HEK293 (cell line): Measurements from ENCODE around the gene BATF3.

Experiments used
- IKZF3 ChIP-seq: fragments of 450-650 bp; IDR thresholded peaks from 2 replicates; pipeline ENCODE4 v1.5.0; 2018; ENCODE audit warnings: missing biosample characterization, mild to moderate bottlenecking, missing genetic modification characterization, moderate library complexity
- MEIS1 ChIP-seq: sonication (generic); formaldehyde crosslinking; IDR thresholded peaks from 2 replicates; pipeline ENCODE4 v1.8.1; 2022; ENCODE audit warnings: missing genetic modification reagents, mild to moderate bottlenecking, borderline replicate concordance
- PATZ1 ChIP-seq: fragments of 450-650 bp; formaldehyde crosslinking; IDR thresholded peaks from 2 replicates; pipeline ENCODE4 v1.5.1; 2016; ENCODE audit warnings: missing biosample characterization, missing genetic modification characterization
- PRDM10 ChIP-seq: fragments of 450-650 bp; formaldehyde crosslinking; IDR thresholded peaks from 2 replicates; pipeline ENCODE4 v1.5.1; 2016; ENCODE audit warnings: missing biosample characterization, missing genetic modification characterization
- REST ChIP-seq: fragments of 450-650 bp; formaldehyde crosslinking; IDR thresholded peaks from 2 replicates; pipeline ENCODE4 v1.5.1; 2016; ENCODE audit warnings: missing biosample characterization, missing genetic modification characterization
- SP2 ChIP-seq: fragments of 450-650 bp; formaldehyde crosslinking; IDR thresholded peaks from 2 replicates; pipeline ENCODE4 v1.5.1; 2016; ENCODE audit warnings: missing biosample characterization, missing genetic modification characterization
- YY2 ChIP-seq: fragments of 450-650 bp; formaldehyde crosslinking; IDR thresholded peaks from 2 replicates; pipeline ENCODE4 v1.5.1; 2016; ENCODE audit warnings: missing biosample characterization, missing genetic modification characterization
- ZBTB6 ChIP-seq: fragments of 450-650 bp; formaldehyde crosslinking; IDR thresholded peaks from 2 replicates; pipeline ENCODE4 v1.5.1; 2017; ENCODE audit warnings: missing biosample characterization, missing genetic modification characterization
- ZNF133 ChIP-seq: fragments of 450-650 bp; formaldehyde crosslinking; IDR thresholded peaks from 2 replicates; pipeline ENCODE4 v1.5.1; 2016; ENCODE audit warnings: missing biosample characterization, missing genetic modification characterization
- ZNF146 ChIP-seq: fragments of 450-650 bp; formaldehyde crosslinking; IDR thresholded peaks from 2 replicates; pipeline ENCODE4 v1.5.1; 2016; ENCODE audit warnings: missing biosample characterization, missing genetic modification characterization
- ZNF223 ChIP-seq: fragments of 450-650 bp; formaldehyde crosslinking; IDR thresholded peaks from 2 replicates; pipeline ENCODE4 v1.5.1; 2016; ENCODE audit warnings: missing biosample characterization, missing genetic modification characterization
- ZNF335 ChIP-seq: fragments of 450-650 bp; formaldehyde crosslinking; conservative IDR thresholded peaks from 2 replicates; pipeline ENCODE4 v1.5.1; 2016; ENCODE audit warnings: missing biosample characterization, missing genetic modification characterization
- ZNF404 ChIP-seq: fragments of 450-650 bp; formaldehyde crosslinking; IDR thresholded peaks from 2 replicates; pipeline ENCODE4 v1.5.1; 2017; ENCODE audit warnings: missing biosample characterization, missing genetic modification characterization
- ZNF423 ChIP-seq: fragments of 450-650 bp; formaldehyde crosslinking; IDR thresholded peaks from 2 replicates; pipeline ENCODE4 v1.5.1; 2016; ENCODE audit warnings: missing biosample characterization, missing genetic modification characterization
- ZNF426 ChIP-seq: fragments of 450-650 bp; formaldehyde crosslinking; IDR thresholded peaks from 2 replicates; pipeline ENCODE4 v1.5.1; 2017; ENCODE audit warnings: missing biosample characterization, missing genetic modification characterization, mild to moderate bottlenecking, inconsistent platforms, moderate library complexity
- ZNF596 ChIP-seq: fragments of 450-650 bp; IDR thresholded peaks from 2 replicates; pipeline ENCODE4 v1.5.0; 2018; ENCODE audit warnings: missing biosample characterization, mild to moderate bottlenecking, missing genetic modification characterization, moderate library complexity
- ZNF664 ChIP-seq: fragments of 450-650 bp; formaldehyde crosslinking; IDR thresholded peaks from 2 replicates; pipeline ENCODE4 v1.5.1; 2016; ENCODE audit warnings: missing biosample characterization, missing genetic modification characterization
- ZNF701 ChIP-seq: fragments of 450-650 bp; formaldehyde crosslinking; IDR thresholded peaks from 2 replicates; pipeline ENCODE4 v1.5.1; 2016; ENCODE audit warnings: missing biosample characterization, missing genetic modification characterization
- ZXDB ChIP-seq: fragments of 450-650 bp; formaldehyde crosslinking; IDR thresholded peaks from 2 replicates; pipeline ENCODE4 v1.5.1; 2016; ENCODE audit warnings: missing biosample characterization, missing genetic modification characterization
- TF ChIP-seq, protein P1 (sequence below): fragments of 450-650 bp; formaldehyde crosslinking; IDR thresholded peaks from 2 replicates; pipeline ENCODE4; 2016; ENCODE audit warnings: missing biosample characterization, missing genetic modification characterization
- TF ChIP-seq, protein P2 (sequence below): fragments of 450-650 bp; formaldehyde crosslinking; conservative IDR thresholded peaks from 2 replicates; pipeline ENCODE4 v1.5.1; 2016; ENCODE audit warnings: low read depth, missing biosample characterization, missing genetic modification characterization
- TF ChIP-seq, protein P3 (sequence below): fragments of 450-650 bp; formaldehyde crosslinking; IDR thresholded peaks from 2 replicates; pipeline ENCODE4 v1.5.0; 2017; ENCODE audit warnings: missing biosample characterization, missing genetic modification characterization, borderline replicate concordance

The BATF3 gene

DNA sequence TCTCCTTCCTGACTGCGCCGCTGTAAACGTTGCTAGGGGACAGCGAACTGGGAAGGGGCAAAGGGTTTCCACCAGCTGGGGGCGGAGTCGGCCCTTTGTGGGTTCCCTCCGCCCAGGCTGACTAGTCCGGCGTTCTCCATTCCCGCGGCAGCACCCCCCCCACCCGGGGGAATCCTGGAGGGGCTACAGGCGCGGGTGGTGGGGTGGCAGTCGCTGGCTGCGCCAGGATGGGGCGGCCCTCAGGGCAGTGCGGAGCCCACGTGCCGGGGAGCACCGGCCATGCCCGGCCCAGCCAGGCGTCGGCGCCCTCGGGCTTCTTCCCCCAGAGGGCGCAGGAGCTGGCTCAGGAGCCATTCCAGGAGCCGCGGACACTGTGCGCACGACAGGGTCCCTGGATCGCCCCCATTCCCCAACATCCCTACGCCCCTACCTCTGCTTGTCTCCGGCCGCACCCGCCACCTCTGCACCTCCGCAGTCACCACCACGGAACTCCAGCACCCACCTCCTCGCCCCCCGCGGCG lies 476 bp downstream of the BATF3 start (continued):
- TF ChIP-seq ZNF404 (tag by site-specific recombination): no peak
- TF ChIP-seq, protein P1, sequence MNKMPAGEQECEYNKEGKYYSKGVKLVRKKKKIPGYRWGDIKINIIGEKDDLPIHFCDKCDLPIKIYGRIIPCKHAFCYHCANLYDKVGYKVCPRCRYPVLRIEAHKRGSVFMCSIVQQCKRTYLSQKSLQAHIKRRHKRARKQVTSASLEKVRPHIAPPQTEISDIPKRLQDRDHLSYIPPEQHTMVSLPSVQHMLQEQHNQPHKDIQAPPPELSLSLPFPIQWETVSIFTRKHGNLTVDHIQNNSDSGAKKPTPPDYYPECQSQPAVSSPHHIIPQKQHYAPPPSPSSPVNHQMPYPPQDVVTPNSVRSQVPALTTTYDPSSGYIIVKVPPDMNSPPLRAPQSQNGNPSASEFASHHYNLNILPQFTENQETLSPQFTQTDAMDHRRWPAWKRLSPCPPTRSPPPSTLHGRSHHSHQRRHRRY (tag by site-specific recombination): no peak
- peak; percentile 83 for TF ChIP-seq IKZF3 (tag by site-specific recombination)
- TF ChIP-seq ZXDB: peak; percentile 84
- TF ChIP-seq PATZ1 (tag by site-specific recombination): peak; percentile 96
- peak; percentile 37; the same call in 1 of the 2 replicates for TF ChIP-seq ZNF133 (tag by site-specific recombination)
- TF ChIP-seq ZNF701 (tag by site-specific recombination): no peak
- TF ChIP-seq ZNF223 (tag by site-specific recombination): peak; percentile 33; the same call in 1 of the 2 replicates
- no peak for TF ChIP-seq MEIS1 (CRISPR knock-in tag)
- TF ChIP-seq SP2 (tag by site-specific recombination): 0 out of 2 replicates have a peak, but pooled peaks have one; percentile 21
- TF ChIP-seq, protein P2, sequence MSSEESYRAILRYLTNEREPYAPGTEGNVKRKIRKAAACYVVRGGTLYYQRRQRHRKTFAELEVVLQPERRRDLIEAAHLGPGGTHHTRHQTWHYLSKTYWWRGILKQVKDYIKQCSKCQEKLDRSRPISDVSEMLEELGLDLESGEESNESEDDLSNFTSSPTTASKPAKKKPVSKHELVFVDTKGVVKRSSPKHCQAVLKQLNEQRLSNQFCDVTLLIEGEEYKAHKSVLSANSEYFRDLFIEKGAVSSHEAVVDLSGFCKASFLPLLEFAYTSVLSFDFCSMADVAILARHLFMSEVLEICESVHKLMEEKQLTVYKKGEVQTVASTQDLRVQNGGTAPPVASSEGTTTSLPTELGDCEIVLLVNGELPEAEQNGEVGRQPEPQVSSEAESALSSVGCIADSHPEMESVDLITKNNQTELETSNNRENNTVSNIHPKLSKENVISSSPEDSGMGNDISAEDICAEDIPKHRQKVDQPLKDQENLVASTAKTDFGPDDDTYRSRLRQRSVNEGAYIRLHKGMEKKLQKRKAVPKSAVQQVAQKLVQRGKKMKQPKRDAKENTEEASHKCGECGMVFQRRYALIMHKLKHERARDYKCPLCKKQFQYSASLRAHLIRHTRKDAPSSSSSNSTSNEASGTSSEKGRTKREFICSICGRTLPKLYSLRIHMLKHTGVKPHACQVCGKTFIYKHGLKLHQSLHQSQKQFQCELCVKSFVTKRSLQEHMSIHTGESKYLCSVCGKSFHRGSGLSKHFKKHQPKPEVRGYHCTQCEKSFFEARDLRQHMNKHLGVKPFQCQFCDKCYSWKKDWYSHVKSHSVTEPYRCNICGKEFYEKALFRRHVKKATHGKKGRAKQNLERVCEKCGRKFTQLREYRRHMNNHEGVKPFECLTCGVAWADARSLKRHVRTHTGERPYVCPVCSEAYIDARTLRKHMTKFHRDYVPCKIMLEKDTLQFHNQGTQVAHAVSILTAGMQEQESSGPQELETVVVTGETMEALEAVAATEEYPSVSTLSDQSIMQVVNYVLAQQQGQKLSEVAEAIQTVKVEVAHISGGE (tag by site-specific recombination): no peak
- TF ChIP-seq REST (tag by site-specific recombination): 0 out of 2 replicates have a peak, but pooled peaks have one; percentile 45
- peak; percentile 54 for TF ChIP-seq PRDM10
- peak; percentile 76 for TF ChIP-seq YY2 (tag by site-specific recombination)
- TF ChIP-seq ZNF423 (tag by site-specific recombination): peak; percentile 91
- no peak for TF ChIP-seq ZNF664 (tag by site-specific recombination)
- TF ChIP-seq ZNF596 (tag by site-specific recombination): no peak
- TF ChIP-seq ZNF426 (tag by site-specific recombination): no peak
- TF ChIP-seq, protein P3, sequence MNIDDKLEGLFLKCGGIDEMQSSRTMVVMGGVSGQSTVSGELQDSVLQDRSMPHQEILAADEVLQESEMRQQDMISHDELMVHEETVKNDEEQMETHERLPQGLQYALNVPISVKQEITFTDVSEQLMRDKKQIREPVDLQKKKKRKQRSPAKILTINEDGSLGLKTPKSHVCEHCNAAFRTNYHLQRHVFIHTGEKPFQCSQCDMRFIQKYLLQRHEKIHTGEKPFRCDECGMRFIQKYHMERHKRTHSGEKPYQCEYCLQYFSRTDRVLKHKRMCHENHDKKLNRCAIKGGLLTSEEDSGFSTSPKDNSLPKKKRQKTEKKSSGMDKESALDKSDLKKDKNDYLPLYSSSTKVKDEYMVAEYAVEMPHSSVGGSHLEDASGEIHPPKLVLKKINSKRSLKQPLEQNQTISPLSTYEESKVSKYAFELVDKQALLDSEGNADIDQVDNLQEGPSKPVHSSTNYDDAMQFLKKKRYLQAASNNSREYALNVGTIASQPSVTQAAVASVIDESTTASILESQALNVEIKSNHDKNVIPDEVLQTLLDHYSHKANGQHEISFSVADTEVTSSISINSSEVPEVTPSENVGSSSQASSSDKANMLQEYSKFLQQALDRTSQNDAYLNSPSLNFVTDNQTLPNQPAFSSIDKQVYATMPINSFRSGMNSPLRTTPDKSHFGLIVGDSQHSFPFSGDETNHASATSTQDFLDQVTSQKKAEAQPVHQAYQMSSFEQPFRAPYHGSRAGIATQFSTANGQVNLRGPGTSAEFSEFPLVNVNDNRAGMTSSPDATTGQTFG: no peak
- peak; percentile 99 for TF ChIP-seq ZBTB6 (tag by site-specific recombination)
- TF ChIP-seq ZNF335 (tag by site-specific recombination): peak; percentile 54; the same call in 1 of the 2 replicates
- TF ChIP-seq ZNF146 (tag by site-specific recombination): no peak
